HL-60 (cell line): Measurements from ENCODE around the gene SYT13.

Experiments
- DNase-seq, 2 experiments: peaks; one replicate each; pipeline ENCODE4 v3.0.0-alpha.2; 2010 to 2020; ENCODE audit warnings: low read depth in 1 of 2, low spot score in 1 of 2
- H3K27ac ChIP-seq: fragments of 250-450 bp; sonication (Bioruptor Pico); replicated peaks from 2 replicates; pipeline ENCODE4 v1.5.1; 2020; ENCODE audit warnings: mild to moderate bottlenecking, moderate library complexity
- H3K27me3 ChIP-seq: fragments of 250-450 bp; sonication (Bioruptor Pico); 2 replicates; pipeline ENCODE4 v1.5.1; 2021; ENCODE audit warnings: mild to moderate bottlenecking, moderate library complexity; ENCODE audit not compliant: insufficient read depth, poor library complexity, severe bottlenecking
- H3K4me3 ChIP-seq: replicated peaks from 2 replicates; pipeline ENCODE4 v1.5.1; 2011; ENCODE audit warnings: mild to moderate bottlenecking, control low read depth, low read length; ENCODE audit not compliant: insufficient read depth
- GABPA ChIP-seq: IDR thresholded peaks from 2 replicates; pipeline ENCODE4 v1.6.1; 2012; ENCODE audit warnings: low read depth
- POLR2AphosphoS5 ChIP-seq: IDR thresholded peaks from 2 replicates; pipeline ENCODE4 v1.6.1; 2012; ENCODE audit warnings: low read depth
- SPI1 ChIP-seq: IDR thresholded peaks from 2 replicates; pipeline ENCODE4 v1.6.1; 2012; ENCODE audit warnings: low read depth, mild to moderate bottlenecking, borderline replicate concordance
- TF ChIP-seq, protein P1 (sequence below): IDR thresholded peaks from one replicate; pipeline ENCODE4 v1.5.1; 2011; ENCODE audit warnings: low read length, control low read depth, inconsistent platforms; ENCODE audit not compliant: insufficient read depth
- TF ChIP-seq, protein P2 (sequence below): IDR thresholded peaks from 2 replicates; pipeline ENCODE4 v1.6.1; 2012; ENCODE audit warnings: low read depth; ENCODE audit not compliant: insufficient replicate concordance

SYT13 gene

DNA sequence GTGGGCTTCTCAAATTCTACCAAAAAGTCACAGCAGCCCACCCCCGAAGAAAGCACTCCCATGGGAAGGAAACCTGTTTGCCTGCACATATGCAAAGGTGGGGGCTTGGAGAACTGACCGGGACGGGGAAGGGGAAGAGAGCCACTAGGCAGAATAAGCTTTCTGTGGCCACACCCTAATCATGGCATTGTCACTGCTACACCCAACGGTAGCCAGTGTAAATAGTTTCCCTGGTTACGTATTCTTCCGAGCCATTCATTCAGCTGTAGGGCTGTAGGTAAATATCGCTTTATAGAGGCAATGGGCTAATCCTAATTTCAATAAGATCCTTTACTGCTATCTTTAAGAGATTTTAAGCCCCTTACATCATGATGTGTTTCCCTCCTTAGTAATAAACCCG lies 78.0 kb downstream of the SYT13 start:
- no peak for TF ChIP-seq POLR2AphosphoS5
- TF ChIP-seq GABPA: no peak
- TF ChIP-seq, protein P1, sequence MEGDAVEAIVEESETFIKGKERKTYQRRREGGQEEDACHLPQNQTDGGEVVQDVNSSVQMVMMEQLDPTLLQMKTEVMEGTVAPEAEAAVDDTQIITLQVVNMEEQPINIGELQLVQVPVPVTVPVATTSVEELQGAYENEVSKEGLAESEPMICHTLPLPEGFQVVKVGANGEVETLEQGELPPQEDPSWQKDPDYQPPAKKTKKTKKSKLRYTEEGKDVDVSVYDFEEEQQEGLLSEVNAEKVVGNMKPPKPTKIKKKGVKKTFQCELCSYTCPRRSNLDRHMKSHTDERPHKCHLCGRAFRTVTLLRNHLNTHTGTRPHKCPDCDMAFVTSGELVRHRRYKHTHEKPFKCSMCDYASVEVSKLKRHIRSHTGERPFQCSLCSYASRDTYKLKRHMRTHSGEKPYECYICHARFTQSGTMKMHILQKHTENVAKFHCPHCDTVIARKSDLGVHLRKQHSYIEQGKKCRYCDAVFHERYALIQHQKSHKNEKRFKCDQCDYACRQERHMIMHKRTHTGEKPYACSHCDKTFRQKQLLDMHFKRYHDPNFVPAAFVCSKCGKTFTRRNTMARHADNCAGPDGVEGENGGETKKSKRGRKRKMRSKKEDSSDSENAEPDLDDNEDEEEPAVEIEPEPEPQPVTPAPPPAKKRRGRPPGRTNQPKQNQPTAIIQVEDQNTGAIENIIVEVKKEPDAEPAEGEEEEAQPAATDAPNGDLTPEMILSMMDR: no peak
- TF ChIP-seq, protein P2, sequence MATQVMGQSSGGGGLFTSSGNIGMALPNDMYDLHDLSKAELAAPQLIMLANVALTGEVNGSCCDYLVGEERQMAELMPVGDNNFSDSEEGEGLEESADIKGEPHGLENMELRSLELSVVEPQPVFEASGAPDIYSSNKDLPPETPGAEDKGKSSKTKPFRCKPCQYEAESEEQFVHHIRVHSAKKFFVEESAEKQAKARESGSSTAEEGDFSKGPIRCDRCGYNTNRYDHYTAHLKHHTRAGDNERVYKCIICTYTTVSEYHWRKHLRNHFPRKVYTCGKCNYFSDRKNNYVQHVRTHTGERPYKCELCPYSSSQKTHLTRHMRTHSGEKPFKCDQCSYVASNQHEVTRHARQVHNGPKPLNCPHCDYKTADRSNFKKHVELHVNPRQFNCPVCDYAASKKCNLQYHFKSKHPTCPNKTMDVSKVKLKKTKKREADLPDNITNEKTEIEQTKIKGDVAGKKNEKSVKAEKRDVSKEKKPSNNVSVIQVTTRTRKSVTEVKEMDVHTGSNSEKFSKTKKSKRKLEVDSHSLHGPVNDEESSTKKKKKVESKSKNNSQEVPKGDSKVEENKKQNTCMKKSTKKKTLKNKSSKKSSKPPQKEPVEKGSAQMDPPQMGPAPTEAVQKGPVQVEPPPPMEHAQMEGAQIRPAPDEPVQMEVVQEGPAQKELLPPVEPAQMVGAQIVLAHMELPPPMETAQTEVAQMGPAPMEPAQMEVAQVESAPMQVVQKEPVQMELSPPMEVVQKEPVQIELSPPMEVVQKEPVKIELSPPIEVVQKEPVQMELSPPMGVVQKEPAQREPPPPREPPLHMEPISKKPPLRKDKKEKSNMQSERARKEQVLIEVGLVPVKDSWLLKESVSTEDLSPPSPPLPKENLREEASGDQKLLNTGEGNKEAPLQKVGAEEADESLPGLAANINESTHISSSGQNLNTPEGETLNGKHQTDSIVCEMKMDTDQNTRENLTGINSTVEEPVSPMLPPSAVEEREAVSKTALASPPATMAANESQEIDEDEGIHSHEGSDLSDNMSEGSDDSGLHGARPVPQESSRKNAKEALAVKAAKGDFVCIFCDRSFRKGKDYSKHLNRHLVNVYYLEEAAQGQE: no peak
- TF ChIP-seq SPI1: no peak
- Histone ChIP-seq H3K27ac (no peak overlapping the region), H3K4me3 (no peak overlapping the region), H3K27me3 (no peaks in the 10 kb centered on the region)
- DNase-seq: no peak

DNA sequence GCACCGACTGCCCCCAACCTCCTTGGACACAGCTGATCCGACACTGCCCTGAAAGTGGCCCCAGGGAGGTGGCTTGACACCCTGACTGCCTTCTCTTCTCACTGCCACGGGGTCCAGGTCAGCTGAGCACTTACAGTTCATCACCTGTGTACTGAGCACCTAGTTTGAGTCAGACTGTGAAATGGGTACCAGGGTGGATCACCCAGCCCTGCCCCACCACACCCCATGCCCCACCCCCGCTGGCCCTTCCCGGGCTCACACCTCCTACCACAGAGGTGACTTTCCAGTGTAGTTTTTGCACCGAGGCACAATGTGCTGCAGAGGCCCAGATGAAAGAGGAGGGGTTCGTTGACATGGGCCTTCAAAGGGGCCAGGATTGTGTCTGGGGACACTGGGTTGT lies 80.2 kb downstream of the SYT13 start:
- H3K4me3 ChIP-seq: no peak overlapping the region
- no peak for DNase-seq
- TF ChIP-seq, protein P1: no peak
- TF ChIP-seq GABPA (no peak), SPI1 (no peak), POLR2AphosphoS5 (no peak)
- TF ChIP-seq, protein P2: no peak

DNA sequence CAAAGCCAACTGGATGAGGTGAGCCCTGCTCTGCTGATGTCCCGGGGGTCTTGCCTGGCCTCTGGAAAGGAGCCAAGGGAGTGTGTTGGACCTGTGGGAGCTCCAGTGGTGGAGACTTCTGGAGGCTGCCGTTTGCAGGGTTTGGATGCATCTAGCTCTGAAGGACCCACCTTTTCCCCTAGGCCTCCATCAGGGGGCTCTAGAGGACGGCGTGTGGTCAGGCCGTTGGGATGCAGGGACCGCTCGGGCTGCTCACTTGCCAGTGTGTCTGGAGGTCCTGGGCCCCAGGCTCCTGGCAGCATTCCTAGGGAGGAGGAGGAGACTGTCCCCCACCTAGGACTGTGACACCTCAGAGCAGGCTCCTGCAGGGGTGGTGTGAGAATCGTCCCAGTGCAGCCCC lies 81.4 kb downstream of the SYT13 start:
- TF ChIP-seq GABPA (no peak), POLR2AphosphoS5 (no peak), SPI1 (no peak)
- TF ChIP-seq, protein P2: no peak
- TF ChIP-seq, protein P1: no peak
- Histone ChIP-seq H3K4me3 (no peak overlapping the region), H3K27me3 (no peaks in the 10 kb centered on the region), H3K27ac (no peak overlapping the region)
- DNase-seq: no peak

More for the DNA sequence above, 80.2 kb downstream of the SYT13 start:
- no peaks in the 10 kb centered on the region for H3K27me3 ChIP-seq
- H3K27ac ChIP-seq: no peak overlapping the region
